HepG2 (cell line): ENCODE results near the gene KHK. TPM values are rescaled to one million over a fixed set of nuclear protein-coding genes. Genes with fewer than 3 reads are reported as not detected.

Experiments used
- ARID4A ChIP-seq: sonication (generic); formaldehyde crosslinking; IDR thresholded peaks from 2 replicates; pipeline ENCODE4 v1.5.0; 2020; ENCODE audit warnings: mild to moderate bottlenecking, missing genetic modification reagents, borderline replicate concordance
- BRF2 ChIP-seq: sonication (generic); formaldehyde crosslinking; IDR thresholded peaks from 2 replicates; pipeline ENCODE4 v1.8.1; 2022; ENCODE audit warnings: mild to moderate bottlenecking, missing genetic modification reagents
- DRAP1 ChIP-seq: IDR thresholded peaks from 2 replicates; pipeline ENCODE4 v1.6.1; 2016; ENCODE audit warnings: missing genetic modification reagents, missing compliant biosample characterization
- EEA1 ChIP-seq: sonication (generic); formaldehyde crosslinking; IDR thresholded peaks from 2 replicates; pipeline ENCODE4 v1.5.1; 2020; ENCODE audit warnings: mild to moderate bottlenecking, missing genetic modification reagents, borderline replicate concordance
- IKZF5 ChIP-seq: IDR thresholded peaks from 2 replicates; pipeline ENCODE4 v1.6.1; 2018; ENCODE audit warnings: missing genetic modification reagents, mild to moderate bottlenecking, missing compliant biosample characterization
- MNT ChIP-seq: fragments of 450-650 bp; IDR thresholded peaks from 2 replicates; pipeline ENCODE4 v1.6.1; 2016
- TFDP2 ChIP-seq: sonication (generic); formaldehyde crosslinking; IDR thresholded peaks from 2 replicates; pipeline ENCODE4 v1.4.0; 2020; ENCODE audit warnings: missing genetic modification reagents
- ZBTB33 ChIP-seq: sonication (generic); formaldehyde crosslinking; IDR thresholded peaks from 2 replicates; pipeline ENCODE4 v1.4.0; 2020; ENCODE audit warnings: missing genetic modification reagents
- ZFX ChIP-seq: sonication (generic); formaldehyde crosslinking; IDR thresholded peaks from 2 replicates; pipeline ENCODE4 v1.4.0; 2020; ENCODE audit warnings: mild to moderate bottlenecking, low read depth, missing genetic modification reagents, moderate library complexity
- ZNF18 ChIP-seq: sonication (generic); formaldehyde crosslinking; IDR thresholded peaks from 2 replicates; pipeline ENCODE4 v1.8.0; 2022; ENCODE audit warnings: mild to moderate bottlenecking, missing genetic modification reagents; ENCODE audit not compliant: insufficient replicate concordance
- ZNF30 ChIP-seq: sonication (generic); formaldehyde crosslinking; IDR thresholded peaks from 2 replicates; pipeline ENCODE4 v1.5.0; 2020; ENCODE audit warnings: mild to moderate bottlenecking, missing genetic modification reagents
- ZNF567 ChIP-seq: sonication (generic); formaldehyde crosslinking; IDR thresholded peaks from 2 replicates; pipeline ENCODE4 v1.8.1; 2023; ENCODE audit warnings: mild to moderate bottlenecking, missing genetic modification reagents, borderline replicate concordance
- ZNF749 ChIP-seq: sonication (generic); formaldehyde crosslinking; IDR thresholded peaks from 2 replicates; pipeline ENCODE4 v1.8.0; 2022; ENCODE audit warnings: mild to moderate bottlenecking, missing genetic modification reagents, moderate library complexity, borderline replicate concordance
- polyA plus RNA-seq, 8 experiments: library from polyadenylated mRNA; depleted of rRNA in 3 of 8; stranded (reverse) in 7 of 8; unstranded in 1 of 8; fragments of >200 nt; fragmentation: Illumina TruSeq in 4 of 8; extraction: Trizol in 4 of 8; gene quantifications; 2 replicates each; pipeline versions ENCODE4 v1.2.1 to v1.2.3, GENCODE V29; 2011 to 2016; ENCODE audit warnings: low read depth in 4 of 8, missing spikeins in 1 of 8, mixed read lengths in 1 of 8; ENCODE audit not compliant: insufficient read depth in 1 of 8
- total RNA-seq, 5 experiments: library from RNA; depleted of rRNA; stranded (reverse); fragments of >200 nt; fragmentation: Illumina TruSeq; extraction: Trizol; gene quantifications; 2 replicates each; pipeline ENCODE4 v1.2.3, GENCODE V29; 2016; ENCODE audit warnings: low read depth in 1 of 5

Gene KHK
- total and polyA plus RNA-seq, 2 of the 13 experiments (the other 11 are each of a cell fraction or from before 2014, with no cell fraction given) = 40.9 to 99.2 TPM

GRCh38 chr2:27080603-27080936, 6.0 kb upstream of the KHK start (continued):
- TF ChIP-seq ZFX (CRISPR knock-in tag) (no peak), MNT (no peak), ZBTB33 (CRISPR knock-in tag) (peak; percentile 46; the same call in 1 of the 2 replicates), ZNF30 (CRISPR knock-in tag) (no peak), IKZF5 (no peak), ARID4A (CRISPR knock-in tag) (no peak; the same call in 1 of the 2 replicates), ZNF749 (CRISPR knock-in tag) (no peak), DRAP1 (CRISPR knock-in tag) (no peak), BRF2 (CRISPR knock-in tag) (no peak), ZNF567 (CRISPR knock-in tag) (no peak), EEA1 (CRISPR knock-in tag) (peak; percentile 65; the same call in 1 of the 2 replicates), ZNF18 (CRISPR knock-in tag) (no peak), TFDP2 (CRISPR knock-in tag) (no peak)
